Mesenchymal stem cell (in vitro differentiated cells and primary cell): ENCODE data around the gene ZBTB48.
A peak's percentile ranks its signal among the peaks of the same experiment; 100 is the strongest.

Source experiments
- DNase-seq: peaks from one replicate; pipeline ENCODE4 v3.0.0-alpha.2; 2013
- H2AFZ ChIP-seq: one replicate; pipeline ENCODE4 v1.6.1; 2013; ENCODE audit warnings: low read depth, mild to moderate bottlenecking, control low read depth, inconsistent platforms, low read length, moderate library complexity
- H2AK5ac ChIP-seq: 2 replicates; pipeline ENCODE4 v1.6.1; 2013; ENCODE audit warnings: low read length, moderate library complexity, mild to moderate bottlenecking, inconsistent platforms; ENCODE audit not compliant: severe bottlenecking
- H2BK120ac ChIP-seq: one replicate; pipeline ENCODE4 v1.6.1; 2013; ENCODE audit warnings: low read depth, mild to moderate bottlenecking, inconsistent platforms, low read length, moderate library complexity
- H2BK12ac ChIP-seq, 2 experiments: one replicate each; pipeline ENCODE4 v1.6.1; 2013; ENCODE audit warnings: inconsistent platforms in 2 of 2, low read length in 2 of 2, mild to moderate bottlenecking in 2 of 2, moderate library complexity in 2 of 2, control low read depth in 1 of 2
- H2BK15ac ChIP-seq: one replicate; pipeline ENCODE4 v1.6.1; 2013; ENCODE audit warnings: mild to moderate bottlenecking, low read depth, inconsistent platforms; ENCODE audit not compliant: poor library complexity, severe bottlenecking
- H2BK5ac ChIP-seq: 2 replicates; pipeline ENCODE4 v1.6.1; 2013; ENCODE audit warnings: low read depth, mild to moderate bottlenecking, low read length, control low read depth, inconsistent platforms; ENCODE audit not compliant: poor library complexity, severe bottlenecking
- H3K14ac ChIP-seq, 2 experiments: one replicate each; pipeline ENCODE4 v1.6.1; 2013; ENCODE audit warnings: inconsistent platforms in 2 of 2, low read length in 2 of 2, control low read depth in 1 of 2, mild to moderate bottlenecking in 1 of 2, moderate library complexity in 1 of 2
- H3K18ac ChIP-seq, 2 experiments: one replicate each; pipeline ENCODE4 v1.6.1; 2013; ENCODE audit warnings: inconsistent platforms in 2 of 2, low read length in 2 of 2, control low read depth in 1 of 2, low read depth in 1 of 2, mild to moderate bottlenecking in 1 of 2
- H3K23ac ChIP-seq, 2 experiments: one replicate each; pipeline ENCODE4 v1.6.1; 2013; ENCODE audit warnings: inconsistent platforms in 2 of 2, low read length in 2 of 2, mild to moderate bottlenecking in 2 of 2, moderate library complexity in 2 of 2, control low read depth in 1 of 2
- H3K27ac ChIP-seq: 2 replicates; pipeline ENCODE4 v1.5.1; 2013; ENCODE audit warnings: mild to moderate bottlenecking, moderate library complexity, low read length, control low read depth, inconsistent platforms; ENCODE audit not compliant: poor library complexity, severe bottlenecking
- H3K27me3 ChIP-seq, 2 experiments: 2 replicates each; pipeline versions ENCODE4 v1.6.1 to v1.7.0; 2013; ENCODE audit warnings: low read length in 2 of 2, mild to moderate bottlenecking in 2 of 2, moderate library complexity in 2 of 2, control low read depth in 1 of 2, inconsistent platforms in 1 of 2; ENCODE audit not compliant: control insufficient read depth in 1 of 2, insufficient read depth in 1 of 2
- H3K36me3 ChIP-seq, 2 experiments: 2 replicates each; pipeline versions ENCODE4 v1.6.1 to v1.7.0; 2013; ENCODE audit warnings: low read length in 2 of 2, control low read depth in 1 of 2, inconsistent platforms in 1 of 2, low read depth in 1 of 2, mild to moderate bottlenecking in 1 of 2; ENCODE audit not compliant: insufficient read depth in 2 of 2, control insufficient read depth in 1 of 2
- H3K4ac ChIP-seq, 2 experiments: one replicate each; pipeline ENCODE4 v1.6.1; 2013; ENCODE audit warnings: inconsistent platforms in 2 of 2, low read length in 2 of 2, mild to moderate bottlenecking in 2 of 2, moderate library complexity in 2 of 2, control low read depth in 1 of 2, low read depth in 1 of 2
- H3K4me1 ChIP-seq: 2 replicates; pipeline ENCODE4 v1.6.1; 2013; ENCODE audit warnings: low read depth, low read length, control low read depth; ENCODE audit not compliant: control insufficient read depth, insufficient read depth
- H3K4me2 ChIP-seq: 2 replicates; pipeline ENCODE4 v1.6.1; 2013; ENCODE audit warnings: low read length, mild to moderate bottlenecking, inconsistent platforms; ENCODE audit not compliant: poor library complexity, severe bottlenecking
- H3K4me3 ChIP-seq, 2 experiments: 2 replicates each; pipeline versions ENCODE4 v1.5.1 to v1.7.0; 2013; ENCODE audit warnings: low read length in 2 of 2, mild to moderate bottlenecking in 2 of 2, control low read depth in 1 of 2, low read depth in 1 of 2; ENCODE audit not compliant: insufficient read depth in 1 of 2
- H3K79me1 ChIP-seq: replicated peaks from 2 replicates; pipeline ENCODE4 v1.6.1; 2013; ENCODE audit warnings: mild to moderate bottlenecking, control low read depth, low read length, inconsistent platforms; ENCODE audit not compliant: poor library complexity, severe bottlenecking
- H3K9ac ChIP-seq: 2 replicates; pipeline ENCODE4 v1.7.0; 2013; ENCODE audit warnings: mild to moderate bottlenecking, low read length, moderate library complexity
- H3K9me3 ChIP-seq: 2 replicates; pipeline ENCODE4 v1.7.0; 2013; ENCODE audit warnings: mild to moderate bottlenecking, low read length; ENCODE audit not compliant: control insufficient read depth
- H4K8ac ChIP-seq: one replicate; pipeline ENCODE4 v1.6.1; 2013; ENCODE audit warnings: inconsistent platforms, mild to moderate bottlenecking, low read length, moderate library complexity
- H4K91ac ChIP-seq: one replicate; pipeline ENCODE4 v1.6.1; 2013; ENCODE audit warnings: mild to moderate bottlenecking, low read length, inconsistent platforms
- WGBS: methylation state at CpG from one replicate; pipeline ENCODE4 v1.1.7; 2013; ENCODE audit warnings: mixed read lengths; 5-methylcytosine and 5-hydroxymethylcytosine counted together

The ZBTB48 gene

DNA sequence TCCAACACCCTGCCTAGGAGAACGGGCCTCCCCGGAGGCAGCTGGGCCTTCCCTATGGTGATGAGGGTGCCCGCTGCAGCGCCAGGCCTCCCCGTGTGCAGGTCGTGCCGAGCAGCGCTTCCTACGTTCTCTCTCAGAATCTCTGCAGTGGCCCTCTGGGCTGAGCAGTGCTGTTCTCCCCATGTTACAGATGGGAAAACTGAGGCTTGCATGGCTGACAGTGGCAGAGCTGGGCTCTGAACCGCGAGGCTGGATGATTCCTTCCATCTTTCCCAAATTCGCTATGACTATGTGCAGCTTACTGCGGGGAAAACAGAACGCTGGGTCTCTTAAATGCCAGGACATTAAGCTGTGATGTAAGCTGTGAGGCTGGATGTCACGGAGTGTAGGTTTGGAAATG is 14.0 kb downstream of the ZBTB48 start:
- H3K9me3 ChIP-seq, result no peaks in the 10 kb centered on the region
- no peak overlapping the region for H3K18ac ChIP-seq
- H3K23ac ChIP-seq, result no peak overlapping the region
- H3K9ac ChIP-seq, result no peak overlapping the region
- H4K8ac ChIP-seq, result no peak overlapping the region
- H2BK15ac ChIP-seq, result no peak overlapping the region
- H3K4me2 ChIP-seq, result no peak overlapping the region
- H2BK120ac ChIP-seq, result no peak overlapping the region
- peaks cover 59% of the 10 kb centered on the region for H3K79me1 ChIP-seq
- WGBS, result 97% methylated on average over 15 of the region's 15 CpGs
- H4K91ac ChIP-seq, result no peak overlapping the region
- no peak overlapping the region for H3K4me3 ChIP-seq
- H3K14ac ChIP-seq, result no peak overlapping the region
- no peaks in the 10 kb centered on the region for H3K27me3 ChIP-seq
- H2BK5ac ChIP-seq, result no peak overlapping the region
- no peak overlapping the region for H3K27ac ChIP-seq
- H2AK5ac ChIP-seq, result no peak overlapping the region
- H2BK12ac ChIP-seq, result no peak overlapping the region
- H3K4me1 ChIP-seq, result peaks cover 8% of the 10 kb centered on the region
- DNase-seq, result no peak
- no peak overlapping the region for H2AFZ ChIP-seq
- H3K36me3 ChIP-seq, result peaks cover 88 to 93% of the 10 kb centered on the region in 2 experiments
- no peak overlapping the region for H3K4ac ChIP-seq

DNA sequence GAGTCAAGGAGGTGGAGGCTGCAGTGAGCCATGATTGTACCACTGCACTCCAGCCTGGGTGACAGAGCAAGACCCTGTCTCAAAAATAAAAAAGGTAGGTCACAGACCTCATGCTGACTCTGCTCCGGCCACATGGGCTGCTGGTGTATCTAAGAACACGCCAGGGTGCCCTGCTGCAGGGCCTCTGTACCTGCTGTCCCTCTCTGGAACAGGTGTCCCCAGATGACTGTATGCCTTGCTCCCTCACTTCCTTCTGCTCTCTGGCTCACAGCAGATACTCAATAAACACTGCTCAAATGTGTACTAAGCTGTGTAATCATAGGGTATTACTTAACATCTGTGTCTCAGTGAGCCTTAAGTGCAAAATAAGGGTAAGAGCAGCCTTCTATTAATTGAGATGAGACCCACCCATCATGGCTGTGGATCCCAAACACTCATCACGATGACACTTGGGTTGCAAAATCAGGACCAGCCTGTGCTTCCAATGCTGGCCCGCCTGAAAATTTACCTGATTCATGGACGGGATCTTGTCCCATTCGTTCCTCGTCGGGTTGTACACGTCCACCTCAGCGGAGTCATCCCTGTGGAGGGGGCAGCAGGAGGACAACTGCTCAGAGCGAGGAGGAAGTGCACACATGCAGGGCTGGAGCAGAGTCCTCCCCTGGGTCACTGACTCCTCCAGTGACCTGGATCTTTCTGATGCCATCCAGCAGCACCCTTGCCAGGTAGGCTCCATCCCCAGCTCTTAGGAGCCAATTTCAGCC is 15.4 kb downstream of the ZBTB48 start:
- no peak overlapping the region for H3K14ac ChIP-seq
- 96% methylated on average over 11 of the region's 11 CpGs for WGBS
- no peak overlapping the region for H3K27ac ChIP-seq
- DNase-seq, result no peak
- H3K9me3 ChIP-seq, result no peaks in the 10 kb centered on the region
- no peaks in the 10 kb centered on the region for H3K27me3 ChIP-seq
- H3K18ac ChIP-seq, result no peak overlapping the region
- H2BK15ac ChIP-seq, result no peak overlapping the region
- H3K4me3 ChIP-seq, result no peak overlapping the region
- no peak overlapping the region for H3K4me2 ChIP-seq
- peaks cover 82 to 89% of the 10 kb centered on the region in 2 experiments for H3K36me3 ChIP-seq
- H4K8ac ChIP-seq, result no peak overlapping the region
- H2AFZ ChIP-seq, result no peak overlapping the region
- no peak overlapping the region for H2AK5ac ChIP-seq
- peaks cover 19% of the 10 kb centered on the region for H3K4me1 ChIP-seq
- H3K79me1 ChIP-seq, result peaks cover 62% of the 10 kb centered on the region
- H2BK5ac ChIP-seq, result no peak overlapping the region
- no peak overlapping the region for H2BK12ac ChIP-seq
- no peak overlapping the region for H3K9ac ChIP-seq
- H3K4ac ChIP-seq, result no peak overlapping the region
- no peak overlapping the region for H4K91ac ChIP-seq
- H3K23ac ChIP-seq, result no peak overlapping the region
- no peak overlapping the region for H2BK120ac ChIP-seq

DNA sequence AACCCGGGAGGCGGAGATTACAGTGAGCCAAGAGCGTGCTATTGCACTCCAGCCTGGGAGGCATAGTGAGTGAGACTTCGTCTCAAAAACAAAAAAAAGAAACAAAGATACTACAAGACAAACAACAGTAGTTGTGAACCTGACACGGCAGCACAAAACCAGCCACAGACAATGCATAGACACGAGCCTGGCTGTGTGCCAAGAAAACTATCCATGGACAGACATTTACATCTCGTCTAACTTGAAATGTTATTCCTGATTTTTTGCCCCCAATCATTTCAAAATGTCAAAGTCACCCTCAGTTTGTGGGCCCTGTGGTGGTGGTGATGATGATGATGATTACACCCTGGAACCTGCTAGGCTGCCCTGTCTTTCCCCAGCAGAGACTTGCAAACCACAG is 16.6 kb downstream of the ZBTB48 start:
- peaks cover 73 to 77% of the 10 kb centered on the region in 2 experiments for H3K36me3 ChIP-seq

DNA sequence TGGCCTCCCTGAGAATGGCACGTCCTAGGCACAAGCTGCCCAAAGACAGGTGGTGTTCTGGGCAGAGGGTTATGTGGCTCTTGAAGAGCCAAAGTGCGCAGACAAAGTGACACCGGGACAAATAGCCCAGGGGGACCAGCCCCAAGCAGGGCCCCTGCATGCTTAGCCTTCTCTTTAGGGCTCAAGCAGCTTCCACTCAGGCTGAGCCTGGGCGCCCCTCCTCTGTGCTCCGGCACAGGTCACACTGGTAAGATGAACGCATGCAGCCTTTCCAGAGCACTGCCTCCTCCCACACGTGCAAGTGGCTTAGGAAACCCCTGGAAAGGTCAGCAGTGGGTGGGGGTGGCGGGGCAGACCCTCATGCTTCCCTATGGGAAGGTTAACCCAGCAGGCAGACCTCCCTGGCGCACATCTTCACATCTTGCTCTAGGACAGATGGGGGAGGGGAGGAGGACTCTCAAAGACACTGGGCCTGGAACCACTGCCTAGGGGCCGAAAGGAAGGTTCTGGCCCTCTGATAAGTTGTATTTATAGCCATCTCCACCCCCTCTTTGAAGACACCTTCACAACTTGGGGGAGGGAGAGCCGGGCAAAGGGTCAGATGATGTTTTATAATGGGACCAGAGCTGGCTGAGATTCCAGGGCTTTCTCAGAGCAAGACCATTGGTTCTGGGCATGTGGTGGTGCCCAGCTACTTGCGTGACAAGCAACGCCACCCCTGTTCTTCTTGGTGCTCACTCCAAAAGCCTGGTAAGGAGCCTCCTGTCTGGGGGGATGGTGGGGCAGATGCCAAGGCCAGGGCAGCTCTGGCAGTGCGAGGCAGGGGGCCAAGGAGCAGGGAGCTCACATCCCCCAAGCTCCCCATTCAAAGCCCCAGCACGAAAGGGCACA is 17.3 kb downstream of the ZBTB48 start:
- Histone ChIP-seq H2BK12ac (no peak overlapping the region), H2AK5ac (no peak overlapping the region), H3K4ac (peak overlapping the region in 1 of 2 experiments; percentile 24), H3K9ac (peak overlapping the region; percentile 59), H3K79me1 (peaks cover 51% of the 10 kb centered on the region), H3K14ac (no peak overlapping the region), H3K9me3 (no peaks in the 10 kb centered on the region), H4K91ac (no peak overlapping the region), H3K4me1 (peaks cover 29% of the 10 kb centered on the region), H3K27me3 (no peaks in the 10 kb centered on the region), H3K36me3 (peaks cover 67 to 70% of the 10 kb centered on the region in 2 experiments), H2BK15ac (no peak overlapping the region), H3K18ac (no peak overlapping the region), H2BK120ac (no peak overlapping the region), H3K23ac (no peak overlapping the region), H4K8ac (no peak overlapping the region), H3K4me3 (peak overlapping the region in 1 of 2 experiments; percentile 52), H2BK5ac (no peak overlapping the region), H2AFZ (no peak overlapping the region), H3K27ac (no peak overlapping the region), H3K4me2 (no peak overlapping the region)
- no peak for DNase-seq
- WGBS, result 95% methylated on average over 14 of the region's 15 CpGs

More for the DNA sequence above, 16.6 kb downstream of the ZBTB48 start:
- Histone ChIP-seq H3K4ac (no peak overlapping the region), H4K91ac (no peak overlapping the region), H2AK5ac (no peak overlapping the region), H3K4me1 (peaks cover 26% of the 10 kb centered on the region), H2BK5ac (no peak overlapping the region), H3K27me3 (no peaks in the 10 kb centered on the region), H3K4me3 (peak overlapping the region in 1 of 2 experiments; percentile 52), H2AFZ (no peak overlapping the region), H3K79me1 (peaks cover 56% of the 10 kb centered on the region), H3K23ac (no peak overlapping the region), H3K9ac (peak overlapping the region; percentile 59), H2BK15ac (no peak overlapping the region), H2BK12ac (no peak overlapping the region), H3K4me2 (no peak overlapping the region), H3K9me3 (no peaks in the 10 kb centered on the region), H3K14ac (no peak overlapping the region), H4K8ac (no peak overlapping the region), H3K27ac (no peak overlapping the region), H3K18ac (no peak overlapping the region), H2BK120ac (no peak overlapping the region)
- 86% methylated on average over 6 of the region's 7 CpGs for WGBS
- no peak for DNase-seq
